ENCODE data around the gene CD109. TPM values are rescaled to one million over a fixed set of nuclear protein-coding genes. Genes with fewer than 3 reads are reported as not detected.

The CD109 gene
- total RNA-seq, 4 donors from 2014 or later: 1.9 to 7.4 (median 4.8) TPM

DNA sequence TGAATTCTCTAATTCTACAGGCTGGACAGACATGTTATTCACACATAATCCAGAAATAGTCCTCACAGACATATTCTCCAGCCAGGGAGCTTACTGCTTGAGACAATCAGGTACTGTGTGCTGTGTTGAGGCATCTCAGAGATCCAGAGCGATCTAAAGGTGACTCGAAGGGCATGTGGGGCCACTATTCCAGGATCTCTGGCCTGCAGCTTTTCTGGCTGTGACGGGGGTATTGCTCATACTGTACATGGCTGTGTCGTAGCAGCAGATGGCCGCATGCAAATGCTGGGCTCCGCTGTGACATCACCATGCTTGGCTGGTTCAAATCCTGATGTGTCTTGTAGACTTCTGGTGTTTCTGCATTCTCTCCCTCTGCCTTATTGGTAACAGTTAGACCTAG, 37.8 kb downstream of the CD109 start:
- 93% methylated on average over 6 of the region's 6 CpGs; no CpG with 5 or more reads in 1 of the 2 donors for WGBS, 2 donors (ENCODE audit: low coverage in 1 of 2)
- in situ Hi-C loops (cut with MboI; ENCODE audit: low pct_ligation_motif_present in 1 of 4, low pct_unique_long_range_greater_than_20kb in 1 of 4, low sequenced_read_pairs in 3 of 4) (loop anchor here (5.0 to 25.0 kb wide), 4 partner anchors 51 to 1479 kb away; partner anchors contain the start of gene COL12A1 (in 2 of the 4)), intact Hi-C loops (cut with DNase I; ENCODE audit: low total_unique reads) (loop anchor here (5.0 kb wide), 1 partner anchor 56 kb away; no protein-coding TSS in a partner anchor)
- Histone ChIP-seq H3K9me3 (no peaks in the 10 kb centered on the region), H3K27ac (no peak overlapping the region), H3K4me3 (no peak overlapping the region), H3K36me3 (no peaks in the 10 kb centered on the region), H3K4me1 (peaks cover 0 to 8% (median 0%) of the 10 kb centered on the region in 4 donors), H3K27me3 (no peaks in the 10 kb centered on the region)
- TF ChIP-seq POLR2A (IDR thresholded peaks at IDR 0.05) (no peak), EP300 (IDR thresholded peaks at IDR 0.05; ENCODE audit: low read depth) (no peak), POLR2AphosphoS5 (IDR thresholded peaks at IDR 0.05) (no peak)
- TF ChIP-seq, protein P1, sequence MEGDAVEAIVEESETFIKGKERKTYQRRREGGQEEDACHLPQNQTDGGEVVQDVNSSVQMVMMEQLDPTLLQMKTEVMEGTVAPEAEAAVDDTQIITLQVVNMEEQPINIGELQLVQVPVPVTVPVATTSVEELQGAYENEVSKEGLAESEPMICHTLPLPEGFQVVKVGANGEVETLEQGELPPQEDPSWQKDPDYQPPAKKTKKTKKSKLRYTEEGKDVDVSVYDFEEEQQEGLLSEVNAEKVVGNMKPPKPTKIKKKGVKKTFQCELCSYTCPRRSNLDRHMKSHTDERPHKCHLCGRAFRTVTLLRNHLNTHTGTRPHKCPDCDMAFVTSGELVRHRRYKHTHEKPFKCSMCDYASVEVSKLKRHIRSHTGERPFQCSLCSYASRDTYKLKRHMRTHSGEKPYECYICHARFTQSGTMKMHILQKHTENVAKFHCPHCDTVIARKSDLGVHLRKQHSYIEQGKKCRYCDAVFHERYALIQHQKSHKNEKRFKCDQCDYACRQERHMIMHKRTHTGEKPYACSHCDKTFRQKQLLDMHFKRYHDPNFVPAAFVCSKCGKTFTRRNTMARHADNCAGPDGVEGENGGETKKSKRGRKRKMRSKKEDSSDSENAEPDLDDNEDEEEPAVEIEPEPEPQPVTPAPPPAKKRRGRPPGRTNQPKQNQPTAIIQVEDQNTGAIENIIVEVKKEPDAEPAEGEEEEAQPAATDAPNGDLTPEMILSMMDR (IDR thresholded peaks at IDR 0.05): no peak
- DNase-seq: no peak

DNA sequence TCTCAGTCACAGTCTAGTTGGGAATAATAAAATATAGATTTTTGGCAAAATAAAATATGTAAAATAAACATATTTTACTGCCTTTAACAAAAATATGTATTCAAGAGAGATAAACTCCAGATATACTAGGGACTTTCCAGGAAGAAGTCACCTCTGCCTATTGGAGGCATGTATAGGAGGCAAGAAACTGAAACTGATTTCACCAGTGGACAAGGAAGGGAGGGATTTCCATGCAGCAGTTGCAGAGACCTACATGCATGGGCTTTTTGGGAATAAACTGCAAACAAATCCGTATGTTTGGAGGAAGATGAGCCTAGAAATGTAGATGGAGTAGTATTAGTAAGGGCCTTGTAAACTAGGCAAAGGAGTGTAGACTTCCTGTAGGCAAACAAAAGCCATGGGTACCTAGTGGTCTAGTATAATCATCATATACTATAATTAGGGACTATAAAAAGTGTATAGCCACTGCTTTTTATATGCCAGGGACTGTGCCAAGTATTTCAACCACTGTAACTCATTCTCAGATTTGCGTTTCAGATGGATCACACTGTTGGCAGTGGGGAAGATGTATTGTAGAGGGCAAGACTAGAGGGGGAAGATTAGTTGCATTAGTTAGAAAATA, 38.9 kb downstream of the CD109 start:
- intact Hi-C loops (cut with DNase I; ENCODE audit: low total_unique reads) (loop anchor here (5.0 kb wide), 2 partner anchors 58 to 1472 kb away; partner anchors contain the start of gene COL12A1), in situ Hi-C loops (cut with MboI; ENCODE audit: low pct_ligation_motif_present in 1 of 4, low pct_unique_long_range_greater_than_20kb in 1 of 4, low sequenced_read_pairs in 3 of 4) (loop anchor here (5.0 to 25.0 kb wide), 4 partner anchors 53 to 1477 kb away; partner anchors contain the start of gene COL12A1 (in 2 of the 4))
- DNase-seq: no peak
- Histone ChIP-seq H3K4me3 (no peak overlapping the region), H3K27me3 (no peaks in the 10 kb centered on the region), H3K9me3 (no peaks in the 10 kb centered on the region), H3K27ac (no peak overlapping the region), H3K4me1 (peaks cover 0 to 16% (median 0%) of the 10 kb centered on the region in 4 donors), H3K36me3 (no peaks in the 10 kb centered on the region)
- TF ChIP-seq, protein P1 (IDR thresholded peaks at IDR 0.05): no peak
- no peak for TF ChIP-seq POLR2A (IDR thresholded peaks at IDR 0.05)
- no peak for TF ChIP-seq EP300 (IDR thresholded peaks at IDR 0.05; ENCODE audit: low read depth)
- TF ChIP-seq POLR2AphosphoS5 (IDR thresholded peaks at IDR 0.05): no peak
- 14 to 29% methylated on average over 2 of the region's 2 CpGs for WGBS, 2 donors (ENCODE audit: low coverage in 1 of 2)

DNA sequence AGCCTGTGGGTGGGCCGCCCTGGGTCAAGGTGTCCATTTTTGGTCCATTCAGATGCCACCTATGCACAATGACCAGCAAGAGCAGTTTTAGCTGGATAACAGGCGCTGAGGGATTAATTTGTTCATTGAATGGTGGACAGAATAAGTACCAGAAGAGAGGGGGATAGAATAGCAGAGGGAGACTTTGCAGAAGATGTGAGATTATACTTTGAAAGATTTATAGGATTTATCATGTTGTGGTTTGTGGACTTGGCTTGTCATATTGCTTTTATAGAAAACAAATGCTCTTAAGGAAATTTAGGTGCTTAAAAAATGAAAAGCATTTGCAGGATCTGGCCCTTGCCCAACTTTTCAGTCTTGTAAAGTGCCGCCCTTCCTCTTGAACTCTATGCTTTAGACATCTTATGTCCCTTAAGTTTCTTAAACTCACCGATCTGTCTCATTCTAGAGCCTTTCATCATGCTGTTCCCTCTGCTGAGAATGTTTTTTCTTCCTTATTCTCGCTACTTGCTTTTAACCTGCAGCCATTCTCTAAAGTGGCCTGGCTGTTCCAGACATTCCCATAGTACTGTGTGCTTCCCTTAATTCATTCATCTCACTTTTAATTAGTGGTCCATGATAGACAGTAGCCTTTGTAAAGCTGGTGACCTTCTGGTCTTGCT, 42.5 kb downstream of the CD109 start:
- no peaks in the 10 kb centered on the region for H3K36me3 ChIP-seq
- H3K27me3 ChIP-seq: no peaks in the 10 kb centered on the region
- in situ Hi-C loops (cut with MboI; ENCODE audit: low pct_ligation_motif_present in 1 of 4, low pct_unique_long_range_greater_than_20kb in 1 of 4, low sequenced_read_pairs in 3 of 4) (loop anchor here in 3 of 4 donors (10.0 to 25.0 kb wide), 2 partner anchors 64 to 1474 kb away; partner anchors contain the start of gene COL12A1 (in 2 of the 3)), intact Hi-C loops (cut with DNase I; ENCODE audit: low total_unique reads) (loop anchor here (5.0 kb wide), 1 partner anchor 1469 kb away; the partner anchor contains the start of gene COL12A1)
- H3K4me3 ChIP-seq: no peak overlapping the region
- no peak overlapping the region for H3K27ac ChIP-seq
- TF ChIP-seq POLR2A (IDR thresholded peaks at IDR 0.05) (no peak), EP300 (IDR thresholded peaks at IDR 0.05; ENCODE audit: low read depth) (no peak), POLR2AphosphoS5 (IDR thresholded peaks at IDR 0.05) (no peak)
- TF ChIP-seq, protein P1 (IDR thresholded peaks at IDR 0.05): no peak
- WGBS, 2 donors (ENCODE audit: low coverage in 1 of 2): 75 to 80% methylated on average over 5 of the region's 5 CpGs
- no peak for DNase-seq
- peaks cover 0 to 19% (median 0%) of the 10 kb centered on the region in 4 donors for H3K4me1 ChIP-seq
- H3K9me3 ChIP-seq: no peaks in the 10 kb centered on the region

DNA sequence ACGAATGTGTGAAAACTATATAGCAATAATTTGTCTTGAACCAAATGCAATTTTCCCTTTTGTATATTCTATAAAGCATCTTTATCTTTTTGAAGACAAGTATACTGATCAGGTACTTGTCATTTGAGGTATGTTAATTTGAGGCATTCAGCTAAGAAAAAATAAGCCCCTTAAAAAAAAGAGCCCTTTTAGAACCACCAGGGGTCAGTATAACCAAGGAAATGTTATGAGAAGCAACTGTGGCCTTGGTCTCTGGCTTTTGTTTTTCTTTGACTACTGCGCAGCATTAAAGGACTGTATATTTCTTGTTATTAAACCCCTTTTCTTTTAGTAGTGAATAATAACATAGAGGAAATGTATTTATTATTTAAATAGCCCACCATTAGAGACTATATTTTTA, 43.1 kb downstream of the CD109 start:
- intact Hi-C loops (cut with DNase I; ENCODE audit: low total_unique reads): loop anchor here (5.0 kb wide), 1 partner anchor 1468 kb away; the partner anchor contains the start of gene COL12A1
- peaks cover 0 to 22% (median 0%) of the 10 kb centered on the region in 4 donors for H3K4me1 ChIP-seq
- H3K27ac ChIP-seq: no peak overlapping the region
- 51 to 58% methylated on average over 2 of the region's 2 CpGs for WGBS, 2 donors (ENCODE audit: low coverage in 1 of 2)
- H3K4me3 ChIP-seq: no peak overlapping the region
- no peak for TF ChIP-seq POLR2AphosphoS5 (IDR thresholded peaks at IDR 0.05)
- TF ChIP-seq, protein P1 (IDR thresholded peaks at IDR 0.05): peak; percentile 76 to 87 (median 83)
- TF ChIP-seq EP300 (IDR thresholded peaks at IDR 0.05; ENCODE audit: low read depth): no peak
- no peaks in the 10 kb centered on the region for H3K27me3 ChIP-seq
- in situ Hi-C loops (cut with MboI; ENCODE audit: low pct_ligation_motif_present in 1 of 4, low pct_unique_long_range_greater_than_20kb in 1 of 4, low sequenced_read_pairs in 3 of 4): loop anchor here in 3 of 4 donors (10.0 to 25.0 kb wide), 2 partner anchors 64 to 1473 kb away; partner anchors contain the start of gene COL12A1 (in 2 of the 3)
- H3K36me3 ChIP-seq: no peaks in the 10 kb centered on the region
- DNase-seq: no peak
- no peaks in the 10 kb centered on the region for H3K9me3 ChIP-seq
